A673 (cell line): ENCODE measurements around the gene PLK2.

Source experiments
- EZH2 ChIP-seq: fragments of 200-600 bp; sonication (generic); IDR thresholded peaks from 2 replicates; pipeline ENCODE4 v1.6.1; 2017; ENCODE audit warnings: borderline replicate concordance, low read depth, mild to moderate bottlenecking, mixed read lengths, antibody characterized with exemption, low read length; ENCODE audit not compliant: poor library complexity, severe bottlenecking
- TF ChIP-seq, protein P1 (sequence below): fragments of 300-800, 200-600 bp; sonication (generic); conservative IDR thresholded peaks from 2 replicates; pipeline ENCODE4 v1.5.1; 2017; ENCODE audit warnings: low read depth, mild to moderate bottlenecking, antibody characterized with exemption, low read length, moderate library complexity, mixed read lengths

DNA sequence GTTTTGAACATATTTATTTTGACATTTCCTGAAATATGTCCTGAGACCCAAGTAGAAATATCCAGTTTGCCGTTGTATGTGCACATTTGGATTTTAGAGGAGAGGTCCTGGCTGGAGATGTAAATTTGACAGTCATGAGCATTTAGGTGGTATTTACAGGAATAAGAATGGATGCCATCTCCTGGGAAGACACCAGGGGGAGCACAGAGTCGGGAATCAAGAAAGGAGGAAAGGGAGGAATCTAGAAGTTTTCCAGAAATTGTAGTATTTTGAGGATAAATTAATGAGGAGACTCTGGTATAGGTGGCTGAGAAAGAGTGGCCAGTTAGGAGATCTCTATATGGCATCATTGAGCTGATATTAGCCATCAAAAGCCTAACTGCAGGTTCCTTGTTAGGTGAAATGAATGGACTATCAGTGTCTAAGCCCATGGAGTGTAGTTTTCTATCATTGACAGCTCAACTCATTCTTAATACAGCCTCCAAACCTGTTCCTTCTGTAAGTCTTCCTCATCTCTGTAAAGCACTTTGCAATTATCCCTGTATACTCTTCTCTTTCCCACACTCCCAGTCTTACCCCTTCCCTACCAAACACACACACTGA lies 38.6 kb upstream of the PLK2 start:
- TF ChIP-seq, protein P1, sequence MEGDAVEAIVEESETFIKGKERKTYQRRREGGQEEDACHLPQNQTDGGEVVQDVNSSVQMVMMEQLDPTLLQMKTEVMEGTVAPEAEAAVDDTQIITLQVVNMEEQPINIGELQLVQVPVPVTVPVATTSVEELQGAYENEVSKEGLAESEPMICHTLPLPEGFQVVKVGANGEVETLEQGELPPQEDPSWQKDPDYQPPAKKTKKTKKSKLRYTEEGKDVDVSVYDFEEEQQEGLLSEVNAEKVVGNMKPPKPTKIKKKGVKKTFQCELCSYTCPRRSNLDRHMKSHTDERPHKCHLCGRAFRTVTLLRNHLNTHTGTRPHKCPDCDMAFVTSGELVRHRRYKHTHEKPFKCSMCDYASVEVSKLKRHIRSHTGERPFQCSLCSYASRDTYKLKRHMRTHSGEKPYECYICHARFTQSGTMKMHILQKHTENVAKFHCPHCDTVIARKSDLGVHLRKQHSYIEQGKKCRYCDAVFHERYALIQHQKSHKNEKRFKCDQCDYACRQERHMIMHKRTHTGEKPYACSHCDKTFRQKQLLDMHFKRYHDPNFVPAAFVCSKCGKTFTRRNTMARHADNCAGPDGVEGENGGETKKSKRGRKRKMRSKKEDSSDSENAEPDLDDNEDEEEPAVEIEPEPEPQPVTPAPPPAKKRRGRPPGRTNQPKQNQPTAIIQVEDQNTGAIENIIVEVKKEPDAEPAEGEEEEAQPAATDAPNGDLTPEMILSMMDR, result peak; percentile 81
- no peak for TF ChIP-seq EZH2
